Body of pancreas (tissue), 4 donors: ENCODE data around the gene GRIP1. TPM values are rescaled to one million over a fixed set of nuclear protein-coding genes. Genes with fewer than 3 reads are reported as not detected.

Experiments used
- ATAC-seq: fragments of 150-250 bp; one replicate; pipeline ENCODE4 v1.9.1; 2016
- DNase-seq, 4 donors: peaks; one replicate each; pipeline ENCODE4 v3.0.0-alpha.2; 2019
- H3K27ac ChIP-seq, 4 donors: fragments of 200-600 bp; sonication (generic); 1 replicate in 3 of 4; 2 replicates in 1 of 4; pipeline versions ENCODE4 v1.5.1 to v1.6.1; 2016 to 2019; ENCODE audit warnings: mild to moderate bottlenecking in 1 of 4, mixed read lengths in 1 of 4, moderate library complexity in 1 of 4
- H3K27me3 ChIP-seq, 2 donors: fragments of 200-600 bp; sonication (generic); one replicate each; pipeline ENCODE4 v1.6.0; 2016; ENCODE audit warnings: mild to moderate bottlenecking in 1 of 2
- H3K36me3 ChIP-seq, 2 donors: fragments of 200-600 bp; sonication (generic); replicated peaks in 1 of 2; 2 replicates each; pipeline ENCODE4 v1.5.1; 2016; ENCODE audit warnings: low read depth in 2 of 2; ENCODE audit not compliant: insufficient read depth in 1 of 2
- H3K4me1 ChIP-seq: fragments of 200-600 bp; sonication (generic); one replicate; pipeline ENCODE4 v1.6.0; 2016
- H3K4me3 ChIP-seq, 2 donors: fragments of 200-600 bp; sonication (generic); 1 replicate in 1 of 2; 2 replicates in 1 of 2; pipeline ENCODE4 v1.5.1; 2016 to 2019
- H3K9me3 ChIP-seq, 3 donors: fragments of 200-600 bp; sonication (generic); 1 replicate in 2 of 3; 2 replicates in 1 of 3; pipeline ENCODE4 v1.5.1; 2016
- POLR2A ChIP-seq, 3 donors: fragments of 450-650 bp; IDR thresholded peaks; one replicate each; pipeline ENCODE4 v1.6.1; 2016; ENCODE audit warnings: antibody characterized with exemption in 3 of 3, mild to moderate bottlenecking in 2 of 3
- WGBS, 2 donors: methylation state at CpG; one replicate each; pipeline ENCODE4 v1.1.5; 2017; 5-methylcytosine and 5-hydroxymethylcytosine counted together
- intact Hi-C: fragments of 100-400 bp; cut with DNase I; formaldehyde crosslinking; loops from one replicate; pipeline ENCODE4 v1.15.1; 2023
- total RNA-seq, 2 donors: library from RNA; depleted of rRNA; stranded (reverse); fragments of >200 nt; gene quantifications; one replicate each; pipeline ENCODE4 v1.1.0, GENCODE V29; 2016
- TF ChIP-seq, protein P1 (sequence below), 7 experiments: fragments of 450-650 bp in 4 of 7; fragments of 200-600 bp in 3 of 7; sonication (generic) in 3 of 7; IDR thresholded peaks; one replicate each; pipeline ENCODE4 v1.5.1; 2016 to 2019; ENCODE audit warnings: antibody characterized with exemption in 7 of 7

The GRIP1 gene
- total RNA-seq, 2 donors from 2014 or later = 7.5 to 17.8 TPM

GRCh38 chr12:66352899-66353298, 326.0 kb downstream of the GRIP1 start:
- Histone ChIP-seq H3K9me3 (no peaks in the 10 kb centered on the region), H3K27me3 (no peaks in the 10 kb centered on the region), H3K36me3 (no peaks in the 10 kb centered on the region), H3K27ac (no peak overlapping the region), H3K4me1 (no peaks in the 10 kb centered on the region), H3K4me3 (no peak overlapping the region)
- 96 to 98% methylated on average over 8 of the region's 8 CpGs for WGBS, 2 donors
- DNase-seq (no peak), ATAC-seq (no peak)
- intact Hi-C loops = no loop called here
- TF ChIP-seq POLR2A (IDR thresholded peaks at IDR 0.05) = no peak
- TF ChIP-seq, protein P1, sequence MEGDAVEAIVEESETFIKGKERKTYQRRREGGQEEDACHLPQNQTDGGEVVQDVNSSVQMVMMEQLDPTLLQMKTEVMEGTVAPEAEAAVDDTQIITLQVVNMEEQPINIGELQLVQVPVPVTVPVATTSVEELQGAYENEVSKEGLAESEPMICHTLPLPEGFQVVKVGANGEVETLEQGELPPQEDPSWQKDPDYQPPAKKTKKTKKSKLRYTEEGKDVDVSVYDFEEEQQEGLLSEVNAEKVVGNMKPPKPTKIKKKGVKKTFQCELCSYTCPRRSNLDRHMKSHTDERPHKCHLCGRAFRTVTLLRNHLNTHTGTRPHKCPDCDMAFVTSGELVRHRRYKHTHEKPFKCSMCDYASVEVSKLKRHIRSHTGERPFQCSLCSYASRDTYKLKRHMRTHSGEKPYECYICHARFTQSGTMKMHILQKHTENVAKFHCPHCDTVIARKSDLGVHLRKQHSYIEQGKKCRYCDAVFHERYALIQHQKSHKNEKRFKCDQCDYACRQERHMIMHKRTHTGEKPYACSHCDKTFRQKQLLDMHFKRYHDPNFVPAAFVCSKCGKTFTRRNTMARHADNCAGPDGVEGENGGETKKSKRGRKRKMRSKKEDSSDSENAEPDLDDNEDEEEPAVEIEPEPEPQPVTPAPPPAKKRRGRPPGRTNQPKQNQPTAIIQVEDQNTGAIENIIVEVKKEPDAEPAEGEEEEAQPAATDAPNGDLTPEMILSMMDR (IDR thresholded peaks at IDR 0.05) = no peak

DNA sequence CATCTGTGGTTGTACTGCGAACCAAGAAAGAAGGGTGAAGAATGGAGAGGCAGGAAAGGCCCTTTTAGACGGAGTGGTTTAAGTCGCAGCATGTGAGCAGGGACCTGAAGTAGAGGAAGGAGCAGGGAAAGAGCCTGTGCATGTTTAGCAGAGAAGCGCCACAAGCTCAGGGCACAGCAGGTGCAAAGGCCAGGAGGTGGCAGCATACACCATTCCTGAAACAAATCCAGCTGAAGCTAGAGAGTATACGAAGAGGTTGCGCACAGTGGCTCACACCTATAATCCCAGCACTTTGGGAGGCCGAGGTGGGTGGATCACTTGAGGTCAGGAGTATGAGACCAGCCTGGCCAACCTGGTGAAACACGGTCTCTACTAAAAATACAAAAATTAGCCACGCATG, 326.7 kb downstream of the GRIP1 start:
- TF ChIP-seq POLR2A (IDR thresholded peaks at IDR 0.05) = no peak
- TF ChIP-seq, protein P1 (IDR thresholded peaks at IDR 0.05) = peak in 4 of 7 experiments; percentile 18 to 34 (median 29)
- no peaks in the 10 kb centered on the region for H3K9me3 ChIP-seq
- DNase-seq = peak in 2 of 4 donors; percentile 14 to 34
- H3K27ac ChIP-seq = no peak overlapping the region
- no peaks in the 10 kb centered on the region for H3K4me1 ChIP-seq
- 82 to 96% methylated on average over 9 of the region's 9 CpGs for WGBS, 2 donors
- intact Hi-C loops = no loop called here
- no peaks in the 10 kb centered on the region for H3K27me3 ChIP-seq
- H3K36me3 ChIP-seq = no peaks in the 10 kb centered on the region
- no peak overlapping the region for H3K4me3 ChIP-seq
- ATAC-seq = no peak

GRCh38 chr12:66351301-66351700, 327.6 kb downstream of the GRIP1 start:
- TF ChIP-seq, protein P1 (IDR thresholded peaks at IDR 0.05) = no peak
- no peak for TF ChIP-seq POLR2A (IDR thresholded peaks at IDR 0.05)
- Histone ChIP-seq H3K27ac (no peak overlapping the region), H3K4me3 (no peak overlapping the region), H3K9me3 (no peaks in the 10 kb centered on the region), H3K27me3 (no peaks in the 10 kb centered on the region), H3K36me3 (no peaks in the 10 kb centered on the region), H3K4me1 (no peaks in the 10 kb centered on the region)
- WGBS, 2 donors = 95 to 100% methylated on average over 2 of the region's 2 CpGs
- intact Hi-C loops = no loop called here
- ATAC-seq = no peak
- DNase-seq = no peak

DNA sequence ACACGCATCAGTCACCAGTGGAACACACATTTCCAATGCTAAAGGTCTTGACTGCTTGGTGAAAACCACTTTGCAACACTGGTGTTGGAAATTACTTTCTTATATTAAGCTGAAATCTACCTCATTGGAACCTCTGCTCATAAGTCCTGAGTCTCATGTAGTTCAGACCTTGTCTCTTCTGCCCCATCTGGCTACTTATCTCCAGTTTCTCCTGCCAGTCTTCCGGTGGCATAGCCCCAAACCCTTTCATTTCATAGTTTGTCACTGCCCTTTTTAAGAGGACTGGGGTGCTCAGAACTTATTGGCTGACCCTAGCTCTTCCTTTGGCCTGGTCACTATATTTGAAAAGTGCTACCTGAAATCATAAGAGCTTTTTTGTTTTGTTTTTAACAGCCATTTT, 332.9 kb downstream of the GRIP1 start:
- no peaks in the 10 kb centered on the region for H3K9me3 ChIP-seq
- H3K27ac ChIP-seq = no peak overlapping the region
- TF ChIP-seq, protein P1 (IDR thresholded peaks at IDR 0.05) = no peak
- TF ChIP-seq POLR2A (IDR thresholded peaks at IDR 0.05) = no peak
- peaks cover 0 to 2% of the 10 kb centered on the region in 2 donors for H3K36me3 ChIP-seq
- no peak for DNase-seq
- intact Hi-C loops = no loop called here
- no peak overlapping the region for H3K4me3 ChIP-seq
- H3K4me1 ChIP-seq = no peaks in the 10 kb centered on the region
- ATAC-seq = no peak
- no peaks in the 10 kb centered on the region for H3K27me3 ChIP-seq
- 97 to 98% methylated on average over 2 of the region's 2 CpGs for WGBS, 2 donors

GRCh38 chr12:66345212-66345611, 333.7 kb downstream of the GRIP1 start:
- no peak for ATAC-seq
- 80 to 88% methylated on average over 3 of the region's 3 CpGs for WGBS, 2 donors
- DNase-seq = no peak
- Histone ChIP-seq H3K4me3 (no peak overlapping the region), H3K27ac (no peak overlapping the region), H3K9me3 (no peaks in the 10 kb centered on the region), H3K4me1 (no peaks in the 10 kb centered on the region), H3K27me3 (no peaks in the 10 kb centered on the region), H3K36me3 (peaks cover 0 to 2% of the 10 kb centered on the region in 2 donors)
- intact Hi-C loops = no loop called here
- TF ChIP-seq, protein P1 (IDR thresholded peaks at IDR 0.05) = no peak
- TF ChIP-seq POLR2A (IDR thresholded peaks at IDR 0.05) = no peak
